CD4-positive, alpha-beta T cell treated with Interleukin-10 for 1 hour (primary cell): Measurements from ENCODE around the gene ADIG.
"Not testable (repeated sequence)": the region's sequence is repeated elsewhere in the genome, so short reads cannot be mapped to it uniquely, and the experiment has no call there.

Experiments
- DNase-seq: peaks from one replicate; pipeline ENCODE4 v3.0.0-alpha.2; 2020

Gene ADIG

DNA sequence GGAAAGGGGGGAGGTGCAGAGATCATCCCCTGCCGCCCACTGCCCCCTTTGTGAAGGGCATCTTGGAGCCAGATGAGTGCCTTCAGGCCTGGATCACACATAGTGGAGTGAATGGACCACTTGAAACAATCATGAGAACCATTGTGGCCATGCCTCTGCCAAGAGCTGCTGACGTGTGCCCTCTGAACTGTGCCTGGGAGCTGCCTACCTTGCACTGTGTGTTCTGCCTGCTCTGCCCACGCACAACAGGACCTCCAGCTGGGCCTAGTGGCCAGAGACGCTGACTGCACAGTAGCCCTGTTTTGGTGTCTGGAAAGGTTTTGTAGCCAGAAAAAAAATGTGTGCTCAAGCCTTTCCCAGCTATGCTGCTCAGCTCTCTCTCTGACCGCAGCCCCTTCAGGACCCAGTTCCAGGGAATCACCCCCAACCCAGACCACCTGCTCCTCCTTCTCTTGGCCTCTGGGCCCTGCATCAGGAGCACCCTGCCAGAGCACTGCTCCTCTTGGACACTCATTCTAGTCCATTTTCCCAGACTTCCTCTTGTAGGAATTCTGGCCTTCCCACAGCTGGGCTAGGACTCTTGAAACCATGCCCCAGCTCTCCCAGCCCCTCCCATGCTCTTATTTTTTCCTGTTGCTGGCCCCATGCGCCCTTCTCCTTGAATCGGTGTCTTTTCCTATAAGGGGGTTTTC lies 1.6 kb upstream of the ADIG start:
- no peak for DNase-seq

DNA sequence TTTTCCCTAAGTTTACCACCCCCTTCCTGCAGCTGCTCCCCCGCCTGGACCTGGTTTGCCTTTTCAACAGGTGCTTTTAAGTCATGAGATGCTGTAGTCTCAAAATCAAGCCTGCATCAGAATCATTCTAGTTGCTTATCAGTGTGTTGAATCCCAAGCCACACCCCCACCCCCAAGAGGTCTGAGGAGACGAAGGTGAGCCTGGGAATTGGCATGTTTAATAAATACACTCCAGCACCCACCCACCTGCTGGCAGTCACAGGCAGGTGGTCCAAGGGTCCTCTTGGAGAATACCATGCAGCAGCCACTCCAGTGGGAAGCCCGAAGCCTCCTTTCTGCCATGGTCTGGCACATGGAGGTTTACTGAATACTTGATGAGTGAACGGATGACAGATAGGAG lies 1.1 kb upstream of the ADIG start:
- DNase-seq, result no peak

DNA sequence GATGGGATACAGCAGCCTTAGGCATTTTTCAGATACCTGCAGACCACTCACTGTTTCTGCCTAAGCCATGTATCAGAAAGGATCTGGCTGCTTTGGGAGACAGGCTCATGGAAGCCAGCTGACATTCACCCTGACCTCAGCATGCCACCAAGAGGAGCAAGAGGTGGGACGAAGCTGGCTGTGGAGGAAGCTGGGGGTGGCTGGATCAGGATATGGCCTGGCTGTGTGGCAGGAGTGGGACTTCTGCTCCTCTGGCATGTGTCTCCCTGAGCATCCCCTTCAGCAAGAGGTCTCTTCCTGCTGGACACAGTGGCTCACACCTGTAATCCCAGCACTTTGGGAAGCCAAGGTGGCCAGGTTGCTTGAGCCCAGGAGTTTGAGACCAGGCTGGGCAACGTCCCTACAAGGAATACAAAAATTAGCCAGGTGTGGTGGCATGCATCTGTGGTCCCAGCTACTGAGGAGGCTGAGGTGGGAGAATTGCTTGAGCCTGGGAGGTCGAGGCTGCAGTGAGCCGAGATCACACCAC lies 897 bp downstream of the ADIG start:
- no peak for DNase-seq

GRCh38 chr20:38583306-38583705 lies 2.3 kb downstream of the ADIG start:
- no peak for DNase-seq

DNA sequence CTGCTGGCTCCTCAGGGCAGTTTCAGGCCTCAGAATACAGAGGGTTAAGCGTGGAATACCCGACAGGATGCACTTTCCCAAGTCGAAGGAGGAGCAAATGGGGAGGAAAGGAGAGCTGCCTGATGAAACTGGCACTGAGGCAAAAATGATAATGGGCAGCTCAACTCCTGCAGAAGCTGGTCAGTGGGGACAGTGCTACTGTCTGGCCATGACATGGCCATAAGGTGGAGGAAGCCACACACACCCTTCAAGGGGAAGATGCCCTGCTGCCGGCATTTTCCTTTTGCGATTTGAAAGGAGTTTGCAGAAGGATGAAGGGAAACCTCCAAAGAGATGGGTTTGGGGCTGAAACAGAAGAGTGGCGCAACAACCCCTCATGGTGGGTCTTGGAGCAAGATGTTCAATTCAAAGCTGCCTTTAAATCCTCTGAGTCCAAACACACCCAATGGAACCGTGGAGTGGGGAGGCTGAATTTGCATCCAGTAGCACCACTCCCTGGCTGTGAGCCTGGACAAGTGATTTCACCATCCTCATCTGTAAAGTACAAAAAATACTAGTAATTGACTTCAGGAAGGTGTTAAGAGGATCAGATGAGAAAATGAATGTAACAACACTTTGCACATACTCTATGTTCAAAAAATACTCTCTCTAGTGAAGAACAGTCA lies 3.2 kb downstream of the ADIG start:
- no peak for DNase-seq

- DNase-seq, result no peak
Observed at GRCh38 chr20:38585404-38586180, 4.6 kb downstream of the ADIG start.

- DNase-seq, result no peak
Observed at GRCh38 chr20:38586181-38586525, 5.2 kb downstream of the ADIG start.

DNA sequence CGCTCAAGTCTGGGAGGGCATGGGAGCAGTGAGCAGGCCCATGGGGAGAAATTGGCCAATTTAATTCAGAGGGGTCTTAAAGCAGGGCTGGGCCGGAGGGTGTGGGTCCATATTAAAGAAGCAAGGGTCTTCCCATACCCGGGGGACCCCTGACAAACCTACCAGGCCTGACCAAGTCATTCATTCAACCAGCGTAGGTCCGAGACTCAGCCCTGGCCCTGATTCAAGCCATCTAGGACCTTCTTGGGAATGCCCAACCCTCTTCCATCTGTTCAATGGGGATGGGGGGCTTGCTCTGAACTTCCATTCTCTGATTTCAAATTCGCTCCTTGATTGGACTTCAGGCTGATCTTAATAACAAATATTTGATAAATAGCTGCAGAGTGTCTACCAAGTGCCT lies 7.3 kb downstream of the ADIG start:
- no peak for DNase-seq

DNA sequence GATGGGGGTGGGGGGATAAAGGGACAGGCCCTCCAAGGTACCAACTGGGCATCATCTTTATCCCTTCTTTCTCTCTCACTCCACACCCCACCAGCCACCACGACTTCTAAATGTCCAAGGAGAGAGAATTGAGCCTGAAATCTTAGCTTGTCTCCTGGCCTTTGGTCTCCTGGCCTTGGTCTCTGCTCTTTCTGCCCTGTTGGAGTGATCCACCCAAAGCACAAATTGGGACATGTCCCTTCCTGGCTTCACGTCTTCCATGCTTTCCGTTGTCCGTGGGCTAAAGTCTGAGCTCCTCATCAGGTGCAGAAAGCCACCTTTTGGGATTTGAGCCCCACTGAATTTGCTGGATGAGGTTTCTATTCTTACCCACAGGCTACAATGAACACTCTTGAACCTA lies 8.4 kb downstream of the ADIG start:
- no peak for DNase-seq

GRCh38 chr20:38589967-38590675 lies 9.1 kb downstream of the ADIG start:
- DNase-seq, result no peak

- DNase-seq, result no peak
Observed at GRCh38 chr20:38590676-38591473, 9.9 kb downstream of the ADIG start.

- DNase-seq, result no peak
Observed at GRCh38 chr20:38591474-38592410, 10.7 kb downstream of the ADIG start.

GRCh38 chr20:38592411-38592790 lies 11.4 kb downstream of the ADIG start:
- not testable (repeated sequence) for DNase-seq

DNA sequence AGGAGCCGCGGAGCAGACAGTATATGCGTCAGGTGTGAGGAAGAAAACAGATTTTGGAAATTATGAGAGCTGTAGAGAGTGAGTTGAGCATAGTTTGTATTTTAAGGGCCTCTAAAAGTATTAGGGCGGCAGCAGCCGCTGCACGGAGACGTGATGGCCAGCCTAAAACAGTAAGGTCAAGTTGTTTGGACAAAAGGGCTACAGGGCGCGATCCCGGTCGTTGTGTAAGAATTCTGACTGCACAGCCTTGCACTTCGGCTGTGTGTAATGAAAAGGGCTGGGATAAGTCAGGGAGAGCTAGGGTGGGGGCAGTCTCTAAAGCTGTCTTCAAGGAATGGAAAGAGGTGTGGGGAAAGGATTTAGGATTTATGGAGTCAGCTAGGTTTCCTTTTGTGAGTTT lies 13.3 kb downstream of the ADIG start:
- DNase-seq, result not testable (repeated sequence)

DNA sequence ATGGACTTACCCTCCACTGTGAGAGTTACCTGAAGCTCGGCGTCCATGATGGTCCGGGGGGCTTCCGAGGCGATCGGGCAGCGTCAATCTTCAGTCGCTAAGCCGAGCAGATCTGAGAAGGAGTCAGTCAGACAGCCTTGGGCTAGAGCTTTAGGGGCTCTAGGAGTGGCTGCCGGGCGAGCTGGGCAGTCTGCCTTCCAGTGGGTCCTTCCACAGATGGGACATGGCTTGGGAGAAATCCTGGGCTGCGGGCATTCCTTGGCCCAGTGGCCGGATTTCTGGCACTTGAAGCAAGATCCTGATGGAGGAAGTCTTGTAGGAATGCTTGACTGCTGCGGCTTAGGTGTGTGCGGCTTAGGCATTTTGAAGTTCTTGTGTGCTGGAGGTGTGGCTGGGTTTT lies 14.9 kb downstream of the ADIG start:
- not testable (repeated sequence) for DNase-seq

GRCh38 chr20:38599410-38599882 lies 18.4 kb downstream of the ADIG start:
- no peak for DNase-seq

GRCh38 chr20:38600057-38600456 lies 19.1 kb downstream of the ADIG start:
- DNase-seq, result no peak

DNA sequence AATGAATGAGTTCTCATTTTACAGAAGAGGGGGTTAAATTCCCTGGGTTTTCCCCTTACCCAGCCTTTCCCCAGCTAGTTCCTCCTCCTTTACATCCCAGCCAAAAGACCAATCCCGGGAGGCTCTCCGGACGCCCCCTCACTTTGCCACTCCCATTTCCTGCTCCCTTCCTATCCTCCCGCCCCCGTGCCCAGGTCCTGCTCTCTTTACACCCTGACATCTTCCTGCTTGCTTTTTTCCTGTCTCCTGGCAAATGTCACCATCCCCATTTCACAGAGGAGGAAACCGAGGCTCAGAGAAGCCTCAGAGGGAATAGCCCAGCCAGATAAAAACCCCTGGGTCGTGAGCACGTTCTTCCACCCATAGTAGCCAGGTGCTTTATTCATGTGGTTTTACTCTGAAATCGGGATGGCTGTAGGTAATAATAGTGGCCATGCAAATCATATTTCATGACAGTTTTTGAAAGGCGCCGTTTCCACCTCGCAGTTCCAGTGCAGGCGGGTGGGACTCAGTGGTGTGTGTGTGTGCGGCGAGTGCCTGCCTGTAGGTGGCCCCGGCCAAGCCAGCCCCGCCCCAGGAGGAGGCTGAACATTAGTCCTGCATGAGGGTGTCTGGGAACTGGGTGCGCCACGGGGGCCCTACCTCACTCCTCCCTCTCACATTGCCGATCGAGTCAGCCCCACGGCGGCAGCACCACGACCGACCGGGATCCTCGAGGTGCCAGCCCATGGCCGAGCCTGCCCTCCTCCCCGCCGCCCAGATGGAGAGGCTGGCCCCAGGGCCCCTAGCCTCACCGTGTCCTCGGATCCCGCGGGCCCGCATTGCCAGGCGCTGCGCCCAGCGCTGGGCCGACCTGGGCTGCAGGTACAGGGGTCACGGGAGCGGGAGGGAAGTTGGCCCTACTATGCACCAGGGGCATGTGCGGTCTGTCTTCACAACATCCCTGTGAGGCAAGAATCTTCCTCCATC lies 20.5 kb downstream of the ADIG start, which contains the start of gene ARHGAP40:
Gene ARHGAP40, plus strand, starts transcription at position 594 of the 969 bp plus-strand sequence.
- DNase-seq, result no peak

GRCh38 chr20:38602185-38602581 lies 21.2 kb downstream of the ADIG start:
- DNase-seq, result no peak

- DNase-seq, result no peak
Observed at GRCh38 chr20:38603286-38603685, 22.3 kb downstream of the ADIG start.
